Astrocyte of the cerebellum (primary cell): ENCODE measurements around the gene PGLYRP4.

Experiments used
- DNase-seq: peaks from one replicate; pipeline ENCODE4 v3.0.0-alpha.2; 2011; ENCODE audit warnings: low read depth
- H3K4me3 ChIP-seq: 2 replicates; pipeline ENCODE4 v1.5.1; 2011; ENCODE audit warnings: mild to moderate bottlenecking, low read depth, low read length, moderate library complexity
- in situ Hi-C: cut with HindIII; loops from 2 replicates; pipeline ENCODE4 v1.10.0; 2017; ENCODE audit warnings: low sequenced_read_pairs
- TF ChIP-seq, protein P1 (sequence below): IDR thresholded peaks from 2 replicates; pipeline ENCODE4 v1.5.1; 2012; ENCODE audit warnings: low read length, low read depth, moderate library complexity, mild to moderate bottlenecking; ENCODE audit errors: missing control alignments

The PGLYRP4 gene

GRCh38 chr1:153362187-153362775 is 13.6 kb upstream of the PGLYRP4 start:
- H3K4me3 ChIP-seq: no peak overlapping the region
- in situ Hi-C loops: loop anchor here (10.0 kb wide), 1 partner anchor 53 kb away; the partner anchor contains the start of gene S100A7A

DNA sequence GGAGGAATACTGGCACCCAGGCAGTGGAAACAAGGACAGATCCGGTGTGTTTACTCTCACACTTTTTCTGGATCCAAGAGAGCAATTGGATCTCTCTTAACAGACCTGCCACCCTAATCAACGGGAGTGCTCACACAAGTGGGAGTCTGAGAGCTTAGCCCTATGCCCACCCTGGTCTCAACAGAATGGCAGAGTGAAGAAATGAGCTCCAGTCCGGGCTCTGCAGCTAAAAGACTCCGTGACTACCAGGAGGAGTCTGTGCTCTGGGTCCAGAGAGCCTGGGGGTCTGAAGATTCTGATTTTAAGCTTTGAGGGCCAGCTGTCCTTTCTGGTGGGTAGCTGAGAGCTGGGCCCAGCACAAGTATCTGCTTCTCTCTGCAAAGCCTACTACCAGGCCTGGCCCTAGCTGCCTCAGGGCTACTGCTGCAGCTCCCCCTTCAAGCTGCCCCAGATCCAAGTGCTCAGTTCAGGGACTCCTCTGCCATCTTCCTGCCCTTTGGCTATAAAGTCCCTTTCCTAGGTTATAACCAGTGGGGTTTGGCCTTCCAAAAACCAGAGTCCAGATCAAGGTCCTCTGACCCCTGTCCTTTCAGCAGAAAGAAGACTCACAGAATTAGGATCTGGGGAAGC is 13.0 kb upstream of the PGLYRP4 start:
- no peak for DNase-seq

More at GRCh38 chr1:153362187-153362775, 13.6 kb upstream of the PGLYRP4 start:
- TF ChIP-seq, protein P1, sequence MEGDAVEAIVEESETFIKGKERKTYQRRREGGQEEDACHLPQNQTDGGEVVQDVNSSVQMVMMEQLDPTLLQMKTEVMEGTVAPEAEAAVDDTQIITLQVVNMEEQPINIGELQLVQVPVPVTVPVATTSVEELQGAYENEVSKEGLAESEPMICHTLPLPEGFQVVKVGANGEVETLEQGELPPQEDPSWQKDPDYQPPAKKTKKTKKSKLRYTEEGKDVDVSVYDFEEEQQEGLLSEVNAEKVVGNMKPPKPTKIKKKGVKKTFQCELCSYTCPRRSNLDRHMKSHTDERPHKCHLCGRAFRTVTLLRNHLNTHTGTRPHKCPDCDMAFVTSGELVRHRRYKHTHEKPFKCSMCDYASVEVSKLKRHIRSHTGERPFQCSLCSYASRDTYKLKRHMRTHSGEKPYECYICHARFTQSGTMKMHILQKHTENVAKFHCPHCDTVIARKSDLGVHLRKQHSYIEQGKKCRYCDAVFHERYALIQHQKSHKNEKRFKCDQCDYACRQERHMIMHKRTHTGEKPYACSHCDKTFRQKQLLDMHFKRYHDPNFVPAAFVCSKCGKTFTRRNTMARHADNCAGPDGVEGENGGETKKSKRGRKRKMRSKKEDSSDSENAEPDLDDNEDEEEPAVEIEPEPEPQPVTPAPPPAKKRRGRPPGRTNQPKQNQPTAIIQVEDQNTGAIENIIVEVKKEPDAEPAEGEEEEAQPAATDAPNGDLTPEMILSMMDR: no peak
- DNase-seq: no peak

GRCh38 chr1:153360592-153361479 is 12.2 kb upstream of the PGLYRP4 start:
- in situ Hi-C loops: loop anchor here (10.0 kb wide), 1 partner anchor 54 kb away; the partner anchor contains the start of gene S100A7A
- TF ChIP-seq, protein P1: no peak
- H3K4me3 ChIP-seq: no peak overlapping the region
- no peak for DNase-seq

More for the DNA sequence above, 13.0 kb upstream of the PGLYRP4 start:
- in situ Hi-C loops: loop anchor here (10.0 kb wide), 1 partner anchor 53 kb away; the partner anchor contains the start of gene S100A7A
- H3K4me3 ChIP-seq: no peak overlapping the region
- TF ChIP-seq, protein P1: no peak

GRCh38 chr1:153360190-153360589 is 11.5 kb upstream of the PGLYRP4 start:
- no peak for DNase-seq
- TF ChIP-seq, protein P1: no peak
- in situ Hi-C loops: loop anchor here (10.0 kb wide), 1 partner anchor 55 kb away; the partner anchor contains the start of gene S100A7A
- H3K4me3 ChIP-seq: no peak overlapping the region

GRCh38 chr1:153359241-153359640 is 10.6 kb upstream of the PGLYRP4 start:
- H3K4me3 ChIP-seq: no peak overlapping the region
- no peak for DNase-seq
- in situ Hi-C loops: no loop called here
- TF ChIP-seq, protein P1: no peak

DNA sequence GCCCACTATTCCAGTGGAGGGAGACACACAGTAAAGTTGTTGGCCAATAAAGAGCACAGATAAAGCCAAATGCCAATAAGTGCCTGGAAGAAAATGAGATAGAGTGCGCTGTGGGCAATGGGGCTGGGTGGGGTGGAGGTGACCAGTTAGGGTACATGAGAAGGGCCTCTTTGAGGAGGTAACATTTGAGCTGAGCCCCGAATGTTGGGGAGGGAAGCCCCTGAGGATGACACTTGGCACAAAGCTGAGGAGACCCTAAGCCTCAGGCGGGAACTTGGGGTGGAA is 10.0 kb upstream of the PGLYRP4 start:
- in situ Hi-C loops: no loop called here
- no peak overlapping the region for H3K4me3 ChIP-seq
- DNase-seq: no peak
- TF ChIP-seq, protein P1: no peak
